GM19468 (cell line): Measurements from ENCODE around the gene FAM187B.

Source experiments
- ATAC-seq: cut with Tn5 transposase; IDR thresholded peaks from one replicate; pipeline ENCODE4 v1.9.1; 2021; ENCODE audit warnings: mild to moderate bottlenecking, moderate library complexity, moderate number of reproducible peaks; ENCODE audit not compliant: unreplicated experiment; ENCODE audit errors: extremely low read depth

FAM187B gene

DNA sequence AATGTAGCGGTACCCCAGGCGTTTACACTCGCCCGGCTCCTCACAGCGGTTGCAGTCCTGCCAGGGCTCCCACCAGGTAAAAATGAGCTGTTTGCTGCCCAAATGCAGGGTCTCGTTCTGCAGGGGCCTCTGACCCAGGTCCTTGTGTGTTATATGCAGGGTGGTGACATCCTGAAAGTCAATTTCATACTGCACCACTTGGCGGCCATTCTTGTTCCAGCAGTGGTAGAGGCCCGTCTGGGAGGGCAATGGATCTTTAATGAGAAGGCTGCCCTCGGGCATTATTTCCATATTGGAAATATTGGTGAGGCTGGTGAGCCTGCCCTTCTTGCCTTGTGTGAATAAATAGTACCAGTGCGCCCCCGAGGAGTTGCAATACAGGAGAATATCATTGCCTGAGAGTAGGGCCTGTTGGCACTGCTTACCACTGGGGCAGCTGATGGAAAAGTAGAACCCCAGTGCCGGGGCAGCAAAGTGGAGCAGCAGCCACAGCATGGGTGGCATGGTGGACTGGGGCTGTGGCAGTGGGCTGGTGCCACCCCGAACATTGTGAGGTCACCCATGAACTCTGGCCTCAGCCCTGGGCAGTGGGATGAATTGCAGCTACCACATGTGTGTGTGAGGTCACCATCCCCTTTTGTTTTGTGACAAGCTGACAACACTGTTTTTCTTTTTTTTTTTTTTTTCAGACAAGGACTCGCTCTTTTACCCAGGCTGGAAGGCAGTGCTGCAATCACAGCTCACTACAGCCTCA is at the start of gene FAM187B:
Gene FAM187B, minus strand, starts transcription at position 563 of the 754 bp plus-strand sequence. Its CDS starts 59 bp downstream, at position 504.
- no peak for ATAC-seq

DNA sequence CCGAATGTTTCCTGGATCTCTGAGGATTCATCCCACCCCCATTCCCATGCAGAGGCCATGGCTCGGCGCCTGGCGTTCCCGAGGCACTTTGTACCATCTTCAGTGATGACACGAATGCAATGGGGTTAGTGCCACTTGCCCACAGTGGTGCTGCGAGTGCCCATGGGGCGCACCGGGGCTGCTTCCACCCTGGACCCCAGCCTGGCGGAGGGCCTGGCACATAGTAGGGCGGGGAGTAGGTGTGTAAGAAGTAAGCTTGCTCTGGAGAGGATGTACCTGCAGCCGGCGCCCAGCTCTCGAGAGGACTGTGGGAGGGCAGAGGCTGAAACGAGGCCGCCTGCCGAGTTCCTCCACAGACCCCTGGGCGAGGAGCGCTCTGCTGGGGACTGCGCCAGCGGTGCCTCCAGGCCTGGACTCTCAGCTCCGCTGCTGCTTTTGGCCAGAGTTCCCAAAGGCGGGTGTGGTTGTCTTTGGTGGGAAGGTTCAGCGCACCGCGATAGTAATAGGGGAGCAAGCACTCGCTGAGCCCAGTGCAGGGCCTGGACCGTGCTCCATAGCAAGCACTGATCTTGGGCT is 48.3 kb upstream of the FAM187B start:
- no peak for ATAC-seq

DNA sequence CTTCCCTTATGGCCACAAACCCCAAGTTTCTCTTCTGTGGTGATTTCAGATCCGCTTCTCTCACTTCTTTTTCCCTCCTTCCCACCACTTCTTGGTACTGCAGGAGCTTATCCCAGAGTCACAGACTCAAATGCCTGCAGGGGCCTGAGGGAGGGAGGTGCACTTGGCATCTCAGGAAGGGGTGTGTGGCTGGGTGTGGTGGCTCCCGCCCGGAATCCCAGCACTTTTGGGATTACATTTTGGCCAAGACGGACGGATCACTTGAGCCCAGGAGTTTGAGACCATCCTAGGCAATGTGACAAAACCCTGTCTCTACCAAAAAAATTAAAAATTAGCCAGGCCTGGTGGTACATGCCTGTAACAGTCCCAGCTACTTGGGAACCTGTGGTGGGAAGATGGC is 45.8 kb upstream of the FAM187B start:
- ATAC-seq, result no peak

DNA sequence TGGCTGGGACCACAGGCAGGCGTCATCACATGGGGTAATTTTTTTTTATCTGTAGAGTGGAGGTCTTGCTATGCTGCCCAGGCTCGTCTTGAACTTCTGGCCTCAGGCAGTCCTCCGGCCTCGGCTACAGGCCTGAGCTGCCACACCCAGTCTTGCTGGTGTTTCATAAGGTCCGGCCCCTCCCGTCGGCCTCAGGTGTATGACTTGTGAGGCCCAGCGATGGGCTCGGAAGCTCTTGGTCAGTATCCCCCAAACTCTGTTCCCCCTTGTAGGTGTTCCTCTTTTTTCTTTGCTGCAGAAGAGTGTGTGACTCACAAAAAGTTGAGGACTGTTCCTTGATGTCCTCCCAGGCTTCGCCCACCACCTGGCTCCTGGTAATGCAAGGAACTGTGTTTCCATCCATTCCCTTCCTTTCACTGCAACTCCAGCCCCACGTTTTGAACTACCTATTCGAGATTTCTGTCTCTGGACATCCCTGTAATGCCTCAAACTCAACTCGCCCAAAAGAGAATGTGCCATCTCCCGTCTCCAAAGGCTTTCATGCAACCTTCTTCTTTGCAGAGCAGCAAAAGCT is 45.2 kb upstream of the FAM187B start:
- ATAC-seq, result no peak

DNA sequence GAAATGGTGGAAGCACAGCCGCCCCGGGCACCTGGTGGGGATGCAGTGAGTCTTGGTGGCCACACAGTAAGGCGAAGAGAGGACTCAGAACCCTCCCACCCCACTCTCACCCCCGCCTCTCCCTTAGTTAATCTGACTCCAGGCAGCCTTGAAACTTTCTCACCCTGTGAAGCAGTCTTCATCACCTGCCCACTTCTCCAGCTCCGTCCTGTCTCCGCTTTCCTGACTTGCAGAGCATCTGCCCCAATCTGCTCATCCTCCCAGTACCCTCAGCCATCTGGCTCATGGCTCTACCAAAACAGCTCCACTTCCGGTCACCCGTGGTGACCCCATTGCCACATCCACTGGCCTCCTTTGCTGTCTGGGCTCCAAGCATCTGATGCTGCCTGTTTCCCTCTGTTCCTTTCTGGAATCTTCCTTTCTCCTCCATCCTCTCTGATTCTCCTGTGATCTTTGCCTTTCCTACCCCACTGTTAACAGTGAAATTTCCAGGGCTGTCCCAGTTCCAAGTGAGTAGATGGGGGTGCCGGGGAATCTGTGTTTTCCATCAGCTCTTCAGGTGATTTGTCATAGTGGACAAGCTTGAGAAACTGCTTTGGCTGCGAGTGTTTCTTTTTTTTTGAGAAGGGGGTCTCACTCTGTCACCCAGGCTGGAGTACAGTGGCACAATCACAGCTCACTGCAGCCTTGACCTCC is 44.6 kb upstream of the FAM187B start:
- no peak for ATAC-seq

DNA sequence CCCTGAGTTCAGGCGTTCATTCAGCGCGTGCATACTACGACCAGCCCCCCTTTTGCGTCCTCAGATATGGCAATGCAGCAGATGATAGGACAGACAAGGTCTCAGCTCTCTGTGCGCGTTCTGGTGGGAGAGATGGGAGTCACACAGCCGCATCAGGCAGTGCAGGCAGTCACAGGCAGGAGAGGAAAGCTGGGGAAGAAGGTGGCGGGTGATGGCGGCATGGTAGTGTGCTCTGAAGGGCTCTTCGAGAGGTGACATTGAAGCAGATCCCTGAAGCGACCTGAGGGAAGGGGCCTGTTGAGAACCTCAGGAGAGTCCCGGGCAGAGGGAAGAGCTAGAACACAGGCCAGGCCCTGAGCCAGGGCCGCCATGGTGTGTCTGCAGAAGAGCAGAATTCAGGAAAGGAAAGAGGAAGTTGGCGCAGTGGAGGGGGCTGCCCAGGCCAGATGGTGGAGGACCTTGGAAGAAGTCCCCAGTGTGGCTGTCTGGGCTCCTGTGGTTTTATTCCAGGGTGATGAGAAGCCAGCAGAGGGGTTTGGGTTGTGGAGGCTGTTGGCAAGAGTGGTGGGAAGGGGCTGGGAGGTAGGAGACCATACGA is 43.7 kb upstream of the FAM187B start:
- ATAC-seq, result no peak

DNA sequence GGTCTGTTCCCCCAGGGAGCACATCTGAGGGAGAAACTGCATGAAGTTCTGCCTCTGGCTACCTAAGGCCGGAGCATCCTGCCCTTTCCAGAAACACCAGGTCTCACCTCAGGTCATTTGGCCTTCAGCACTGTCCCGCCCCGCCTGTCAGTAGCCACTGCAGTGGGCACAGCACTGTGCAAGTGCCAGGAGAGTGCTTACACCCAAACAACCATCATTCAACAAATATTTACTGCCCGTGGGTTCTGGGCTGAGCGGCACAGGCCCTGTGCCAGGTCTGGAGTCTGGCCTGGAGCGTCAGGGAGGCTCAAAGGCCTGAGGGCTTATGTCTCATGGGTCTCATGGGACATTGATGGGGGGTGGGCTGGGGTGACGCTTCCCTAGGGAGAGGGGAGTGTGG is 43.0 kb upstream of the FAM187B start:
- no peak for ATAC-seq

DNA sequence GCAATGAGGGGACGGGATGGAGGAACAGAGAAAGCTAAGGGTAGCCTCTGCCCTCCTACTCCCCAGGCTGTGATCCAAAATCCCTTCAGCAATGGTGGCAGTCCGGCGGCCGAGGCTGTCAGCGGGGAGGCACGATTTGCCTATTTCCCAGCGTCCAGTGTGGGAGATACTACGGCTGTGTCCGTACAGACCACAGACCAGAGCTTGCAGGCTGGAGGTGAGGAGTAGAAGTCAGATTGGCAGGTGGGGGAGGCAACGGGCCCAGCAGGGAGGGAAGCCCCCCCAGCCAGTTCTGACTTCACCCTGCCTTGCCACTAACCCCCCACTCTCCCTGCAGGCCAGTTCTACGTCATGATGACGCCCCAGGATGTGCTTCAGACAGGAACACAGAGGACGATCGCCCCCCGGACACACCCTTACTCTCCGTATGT is 41.9 kb upstream of the FAM187B start:
- ATAC-seq, result no peak

DNA sequence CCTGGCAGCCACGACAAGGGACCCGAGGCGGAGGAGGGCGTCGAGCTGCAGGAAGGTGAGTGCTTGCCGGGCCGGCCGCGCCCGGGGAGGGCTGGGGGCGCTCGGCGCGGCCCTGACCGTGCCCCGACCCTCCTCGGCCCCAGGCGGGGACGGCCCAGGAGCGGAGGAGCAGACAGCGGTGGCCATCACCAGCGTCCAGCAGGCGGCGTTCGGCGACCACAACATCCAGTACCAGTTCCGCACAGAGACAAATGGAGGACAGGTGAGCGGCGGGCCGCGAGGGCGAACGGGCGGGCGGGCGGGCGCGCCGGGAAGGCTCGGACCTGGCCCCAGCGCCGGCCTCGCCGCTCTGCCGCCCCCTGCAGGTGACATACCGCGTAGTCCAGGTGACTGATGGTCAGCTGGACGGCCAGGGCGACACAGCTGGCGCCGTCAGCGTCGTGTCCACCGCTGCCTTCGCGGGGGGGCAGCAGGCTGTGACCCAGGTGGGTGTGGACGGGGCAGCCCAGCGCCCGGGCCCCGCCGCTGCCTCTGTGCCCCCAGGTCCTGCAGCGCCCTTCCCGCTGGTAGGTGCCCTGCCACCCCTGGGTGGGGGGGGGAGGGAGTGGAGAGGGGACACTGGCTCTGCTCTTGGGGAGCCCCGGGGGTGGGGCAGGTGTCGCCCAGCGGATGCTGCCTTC is 41.0 kb upstream of the FAM187B start:
- no peak for ATAC-seq

DNA sequence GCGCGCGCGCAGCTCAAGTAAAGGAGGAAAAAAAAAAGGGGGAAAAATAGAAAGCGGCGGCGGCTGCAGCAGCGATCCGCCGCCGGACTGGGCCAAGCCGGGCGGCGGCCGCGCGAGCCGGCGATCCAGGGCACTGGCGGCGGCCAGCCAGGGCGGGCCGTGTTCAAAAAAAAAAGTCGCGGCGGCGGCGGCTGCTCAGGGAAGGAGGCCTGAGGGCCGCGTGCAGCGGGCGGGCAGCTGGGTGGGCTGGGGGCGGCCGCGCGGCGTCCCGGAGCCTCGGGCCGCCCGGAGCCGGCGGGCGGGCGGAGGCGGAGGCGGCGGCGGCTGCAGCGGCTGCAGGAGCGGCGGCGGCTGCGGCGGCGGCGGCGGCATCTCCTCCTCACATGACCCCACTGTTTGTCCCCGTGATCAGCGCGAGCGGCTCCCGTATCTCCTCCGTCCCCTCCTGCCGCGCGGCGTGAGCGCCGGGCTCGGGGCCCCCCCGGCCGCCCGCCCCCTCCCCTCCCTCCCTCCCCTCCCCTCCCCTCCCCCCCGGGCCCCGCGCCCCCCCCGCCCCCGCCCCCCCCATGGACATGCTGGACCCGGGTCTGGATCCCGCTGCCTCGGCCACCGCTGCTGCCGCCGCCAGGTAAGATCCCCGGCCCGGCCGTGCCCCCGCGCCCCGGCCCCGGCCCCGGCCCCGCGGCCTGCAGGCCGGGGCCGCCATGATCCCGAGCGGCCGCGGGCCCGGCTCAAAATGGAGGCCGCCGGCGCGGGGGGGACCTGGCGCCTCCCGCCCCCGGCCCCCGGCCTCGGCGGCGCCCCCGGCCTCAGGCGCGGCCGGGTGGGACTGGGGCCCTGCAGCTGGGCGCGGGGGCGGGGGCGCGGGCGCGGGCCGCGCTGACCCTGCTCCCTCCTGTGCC is 40.2 kb upstream of the FAM187B start, which contains the start of gene USF2:
Gene USF2, plus strand, starts transcription at position 427 of the 902 bp plus-strand sequence. Its CDS starts 140 bp downstream, at position 567.
- no peak for ATAC-seq

DNA sequence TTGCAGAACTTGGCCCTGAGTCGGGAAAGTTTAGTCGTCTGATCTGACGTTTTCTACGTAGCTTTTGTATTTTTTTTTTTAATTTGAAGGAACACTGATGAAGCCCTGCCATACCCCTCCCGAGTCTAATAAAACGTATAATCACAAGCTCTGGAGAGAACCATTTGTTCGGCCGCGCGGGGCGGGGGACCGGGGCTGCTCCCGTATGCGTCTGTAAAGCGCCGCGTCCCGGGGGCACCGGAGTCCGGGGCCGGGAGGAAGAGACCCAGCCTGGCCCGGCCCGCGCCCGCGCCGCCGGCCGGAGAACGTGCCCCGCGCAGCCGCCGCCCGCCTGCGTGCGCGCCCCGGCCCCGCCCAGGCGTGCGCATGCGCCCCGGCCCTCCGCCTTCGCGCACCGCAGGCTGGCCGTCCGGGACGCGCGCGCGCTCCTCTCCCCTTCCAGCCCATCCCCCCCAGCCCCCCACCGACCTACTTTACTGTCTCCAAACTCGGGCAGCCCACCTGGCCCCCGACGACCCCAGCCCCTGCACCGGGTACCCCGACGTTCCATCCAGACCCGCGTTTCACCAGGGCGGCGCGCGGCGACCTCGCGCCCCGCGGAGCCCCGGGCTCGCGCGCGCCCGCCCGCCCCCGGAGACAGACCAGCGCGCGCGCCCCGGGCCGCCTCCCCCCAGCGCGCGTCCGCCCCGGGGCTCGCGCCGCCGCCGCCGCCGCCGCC is 39.4 kb upstream of the FAM187B start:
- ATAC-seq, result no peak

DNA sequence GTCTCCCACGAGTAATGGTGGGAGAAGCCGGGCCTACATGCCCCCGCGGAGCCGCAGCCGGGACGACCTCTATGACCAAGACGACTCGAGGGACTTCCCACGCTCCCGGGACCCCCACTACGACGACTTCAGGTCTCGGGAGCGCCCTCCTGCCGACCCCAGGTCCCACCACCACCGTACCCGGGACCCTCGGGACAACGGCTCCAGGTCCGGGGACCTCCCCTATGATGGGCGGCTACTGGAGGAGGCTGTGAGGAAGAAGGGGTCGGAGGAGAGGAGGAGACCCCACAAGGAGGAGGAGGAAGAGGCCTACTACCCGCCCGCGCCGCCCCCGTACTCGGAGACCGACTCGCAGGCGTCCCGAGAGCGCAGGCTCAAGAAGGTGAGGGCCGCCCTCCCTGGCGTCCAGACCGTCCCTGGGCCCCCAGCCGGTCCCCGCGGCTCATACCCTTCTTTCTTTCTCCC is 38.8 kb upstream of the FAM187B start:
- no peak for ATAC-seq

DNA sequence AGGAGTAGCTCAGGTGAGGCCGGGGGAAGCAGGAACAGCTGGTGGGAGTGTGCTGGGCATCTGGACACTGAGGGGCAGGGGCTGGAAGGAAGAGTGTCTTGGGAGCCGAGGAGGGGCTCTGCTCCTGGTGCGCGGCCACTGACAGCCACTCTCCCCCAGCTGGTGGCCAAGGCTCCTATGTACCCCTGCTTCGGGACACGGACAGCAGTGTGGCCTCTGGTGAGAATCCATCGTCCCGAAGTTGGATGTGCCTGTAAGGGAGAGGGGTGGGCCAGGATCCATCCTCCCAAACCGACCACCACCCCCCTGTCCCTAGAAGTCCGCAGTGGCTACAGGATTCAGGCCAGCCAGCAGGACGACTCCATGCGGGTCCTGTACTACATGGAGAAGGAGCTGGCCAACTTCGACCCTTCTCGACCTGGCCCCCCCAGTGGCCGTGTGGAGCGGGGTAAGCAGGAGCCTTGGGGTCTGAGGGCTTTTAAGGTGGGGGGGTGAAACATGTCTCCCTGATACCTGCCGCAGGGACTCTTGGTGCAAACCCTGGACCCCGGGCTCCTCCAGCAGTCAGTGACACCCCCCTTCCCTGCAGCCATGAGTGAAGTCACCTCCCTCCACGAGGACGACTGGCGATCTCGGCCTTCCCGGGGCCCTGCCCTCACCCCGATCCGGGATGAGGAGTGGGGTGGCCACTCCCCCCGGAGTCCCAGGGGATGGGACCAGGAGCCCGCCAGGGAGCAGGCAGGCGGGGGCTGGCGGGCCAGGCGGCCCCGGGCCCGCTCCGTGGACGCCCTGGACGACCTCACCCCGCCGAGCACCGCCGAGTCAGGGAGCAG is 38.2 kb upstream of the FAM187B start:
- ATAC-seq, result no peak

DNA sequence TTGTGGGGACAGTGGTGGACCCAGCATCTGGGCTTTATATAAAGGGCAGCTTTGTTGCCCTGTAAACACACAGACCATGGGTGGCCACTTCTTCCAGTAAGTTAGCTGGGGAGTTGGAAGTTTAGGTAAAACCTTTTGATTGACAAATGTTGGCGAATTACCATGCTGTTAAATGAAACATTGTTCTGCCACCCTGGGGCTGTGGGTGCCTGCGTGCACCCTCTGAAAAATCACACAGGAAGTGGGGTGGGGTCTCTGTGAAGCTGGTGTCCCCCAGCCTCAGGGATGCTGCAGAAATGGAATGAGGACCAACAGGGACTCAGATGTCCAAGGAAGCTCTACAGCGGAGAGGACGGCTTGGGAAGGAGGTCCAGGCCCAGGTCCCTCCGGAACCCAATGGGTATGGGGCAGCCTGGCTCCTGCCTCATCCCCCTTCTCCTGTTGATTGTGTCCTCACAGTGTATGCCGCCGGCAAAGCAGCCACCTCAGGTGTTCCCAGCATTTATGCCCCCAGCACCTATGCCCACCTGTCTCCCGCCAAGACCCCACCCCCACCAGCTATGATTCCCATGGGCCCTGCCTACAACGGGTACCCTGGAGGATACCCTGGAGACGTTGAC is 37.5 kb upstream of the FAM187B start:
- no peak for ATAC-seq

DNA sequence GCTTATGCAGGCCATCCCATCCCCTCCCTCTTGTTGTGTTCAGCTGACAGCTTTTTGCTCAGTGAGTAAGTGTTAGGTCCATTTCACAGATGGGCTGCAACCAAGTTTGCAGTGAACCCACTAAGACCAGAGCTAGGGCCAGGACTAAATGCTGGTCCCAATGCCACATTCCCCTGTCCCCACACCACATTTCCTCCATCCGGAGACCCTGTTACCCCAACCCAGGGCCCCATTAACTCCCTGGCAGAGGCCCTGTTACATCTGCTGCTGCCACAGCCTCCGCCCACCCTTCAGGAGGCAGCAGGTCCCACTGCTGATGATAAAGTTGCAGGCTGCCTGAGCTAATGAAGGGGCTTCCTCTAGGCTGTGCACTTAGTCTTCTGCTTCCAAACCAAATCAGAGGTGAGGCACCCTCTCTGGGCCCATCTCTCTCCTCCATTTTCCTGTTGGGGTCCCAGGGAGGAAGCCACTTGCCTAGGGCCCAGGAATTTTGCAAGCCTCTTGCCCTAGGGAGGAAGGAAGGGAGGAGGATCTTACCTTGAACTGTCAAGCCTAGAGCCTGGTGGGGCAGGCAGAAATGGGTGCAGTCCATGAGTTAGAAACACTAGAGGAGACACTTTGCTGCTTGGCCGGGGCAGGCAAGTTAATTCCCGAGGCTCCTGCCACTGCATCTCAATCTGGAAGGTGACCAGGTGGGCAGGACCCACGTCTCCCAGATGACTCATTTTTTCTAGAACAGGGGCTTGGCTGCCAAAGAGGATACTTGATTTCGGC is 36.8 kb upstream of the FAM187B start:
- ATAC-seq, result no peak
